Measurements from ENCODE around the gene TMPRSS7. TPM values are rescaled to one million over a fixed set of nuclear protein-coding genes. Genes with fewer than 3 reads are reported as not detected.

The TMPRSS7 gene
- total RNA-seq, 4 donors from 2014 or later = not detected

- TF ChIP-seq, protein P1, sequence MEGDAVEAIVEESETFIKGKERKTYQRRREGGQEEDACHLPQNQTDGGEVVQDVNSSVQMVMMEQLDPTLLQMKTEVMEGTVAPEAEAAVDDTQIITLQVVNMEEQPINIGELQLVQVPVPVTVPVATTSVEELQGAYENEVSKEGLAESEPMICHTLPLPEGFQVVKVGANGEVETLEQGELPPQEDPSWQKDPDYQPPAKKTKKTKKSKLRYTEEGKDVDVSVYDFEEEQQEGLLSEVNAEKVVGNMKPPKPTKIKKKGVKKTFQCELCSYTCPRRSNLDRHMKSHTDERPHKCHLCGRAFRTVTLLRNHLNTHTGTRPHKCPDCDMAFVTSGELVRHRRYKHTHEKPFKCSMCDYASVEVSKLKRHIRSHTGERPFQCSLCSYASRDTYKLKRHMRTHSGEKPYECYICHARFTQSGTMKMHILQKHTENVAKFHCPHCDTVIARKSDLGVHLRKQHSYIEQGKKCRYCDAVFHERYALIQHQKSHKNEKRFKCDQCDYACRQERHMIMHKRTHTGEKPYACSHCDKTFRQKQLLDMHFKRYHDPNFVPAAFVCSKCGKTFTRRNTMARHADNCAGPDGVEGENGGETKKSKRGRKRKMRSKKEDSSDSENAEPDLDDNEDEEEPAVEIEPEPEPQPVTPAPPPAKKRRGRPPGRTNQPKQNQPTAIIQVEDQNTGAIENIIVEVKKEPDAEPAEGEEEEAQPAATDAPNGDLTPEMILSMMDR (IDR thresholded peaks at IDR 0.05) = no peak
- TF ChIP-seq POLR2A (IDR thresholded peaks at IDR 0.05) (no peak), POLR2AphosphoS5 (IDR thresholded peaks at IDR 0.05) (no peak), EP300 (IDR thresholded peaks at IDR 0.05) (no peak)
- no peak for ATAC-seq
- 71 to 74% methylated on average over 2 to 4 of the region's 4 CpGs for WGBS, 2 donors (ENCODE audit: low coverage in 1 of 2)
Measured at GRCh38 chr3:112005091-112005672, 29.4 kb upstream of the TMPRSS7 start.

DNA sequence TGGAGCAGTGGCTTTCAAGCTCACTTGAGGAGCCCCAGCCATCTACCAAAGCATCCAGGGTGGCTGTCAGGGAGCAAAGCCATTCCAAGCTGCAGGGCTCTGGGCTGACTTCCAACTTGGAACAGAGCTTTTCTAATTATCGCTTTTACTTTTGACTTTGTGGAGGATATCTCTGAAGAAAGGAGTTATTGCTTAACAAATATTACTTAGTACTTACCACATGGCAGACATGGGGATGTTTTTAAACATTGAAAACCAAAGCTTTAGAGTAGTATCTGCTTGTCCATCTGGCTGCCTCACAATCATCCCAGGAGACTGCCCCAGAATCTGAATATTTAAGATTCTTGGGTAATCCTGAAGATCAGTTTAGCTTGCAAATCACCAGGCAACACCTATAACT is 26.9 kb upstream of the TMPRSS7 start:
- WGBS, 2 donors (ENCODE audit: low coverage in 1 of 2) = 7 to 17% methylated on average over 1 of the region's 1 CpG
- ATAC-seq = peak; percentile 42
- Histone ChIP-seq H3K4me1 (no peaks in the 10 kb centered on the region), H3K27ac (no peak overlapping the region), H3K4me3 (no peak overlapping the region), H3K9me3 (no peaks in the 10 kb centered on the region), H3K36me3 (no peaks in the 10 kb centered on the region), H3K27me3 (no peaks in the 10 kb centered on the region)
- TF ChIP-seq EP300 (IDR thresholded peaks at IDR 0.05) = no peak
- TF ChIP-seq, protein P1 (IDR thresholded peaks at IDR 0.05) = no peak
- no peak for TF ChIP-seq POLR2AphosphoS5 (IDR thresholded peaks at IDR 0.05)
- no peak for TF ChIP-seq POLR2A (IDR thresholded peaks at IDR 0.05)

More at GRCh38 chr3:112005091-112005672, 29.4 kb upstream of the TMPRSS7 start:
- Histone ChIP-seq H3K27me3 (peaks cover 5% of the 10 kb centered on the region), H3K9me3 (no peaks in the 10 kb centered on the region), H3K4me3 (no peak overlapping the region), H3K27ac (no peak overlapping the region), H3K4me1 (no peaks in the 10 kb centered on the region), H3K36me3 (no peaks in the 10 kb centered on the region)

- TF ChIP-seq EP300 (IDR thresholded peaks at IDR 0.05) (no peak), POLR2A (IDR thresholded peaks at IDR 0.05) (no peak), POLR2AphosphoS5 (IDR thresholded peaks at IDR 0.05) (no peak)
- TF ChIP-seq, protein P1 (IDR thresholded peaks at IDR 0.05) = no peak
- H3K36me3 ChIP-seq = no peaks in the 10 kb centered on the region
- H3K27ac ChIP-seq = no peak overlapping the region
- no peak overlapping the region for H3K4me3 ChIP-seq
- 85 to 96% methylated on average over 2 of the region's 2 CpGs for WGBS, 2 donors (ENCODE audit: low coverage in 1 of 2)
- no peaks in the 10 kb centered on the region for H3K9me3 ChIP-seq
- no peak for ATAC-seq
- peaks cover 0 to 10% (median 0%) of the 10 kb centered on the region in 3 donors for H3K4me1 ChIP-seq
- H3K27me3 ChIP-seq = no peaks in the 10 kb centered on the region
Measured at GRCh38 chr3:112009670-112010069, 24.9 kb upstream of the TMPRSS7 start.

DNA sequence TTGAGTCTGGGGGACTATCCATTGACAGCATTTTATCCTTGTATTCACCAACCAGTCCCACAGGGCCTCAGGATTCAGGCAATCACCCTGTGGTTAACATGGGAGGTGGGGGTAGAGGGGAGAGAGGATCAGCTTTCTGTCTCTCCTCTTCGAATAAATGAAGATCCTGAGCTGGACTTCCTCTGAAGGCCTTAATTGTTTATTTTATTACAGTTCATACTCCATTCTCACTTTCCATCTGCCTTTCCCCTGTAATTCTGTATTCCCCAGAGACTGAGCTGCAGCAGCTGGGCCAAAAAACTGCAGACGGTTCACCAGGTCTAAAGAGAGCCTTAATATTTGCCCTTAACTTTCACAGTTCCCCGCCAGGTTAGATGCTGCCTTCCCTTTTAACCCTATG is 23.9 kb upstream of the TMPRSS7 start:
- Histone ChIP-seq H3K27me3 (no peaks in the 10 kb centered on the region), H3K4me1 (peaks cover 0 to 10% (median 0%) of the 10 kb centered on the region in 3 donors), H3K36me3 (no peaks in the 10 kb centered on the region), H3K27ac (no peak overlapping the region), H3K4me3 (no peak overlapping the region), H3K9me3 (no peaks in the 10 kb centered on the region)
- WGBS, 2 donors (ENCODE audit: low coverage in 1 of 2) = 54 to 55% methylated on average over 2 to 3 of the region's 3 CpGs
- ATAC-seq = no peak
- TF ChIP-seq EP300 (IDR thresholded peaks at IDR 0.05) = no peak
- TF ChIP-seq POLR2AphosphoS5 (IDR thresholded peaks at IDR 0.05) = no peak
- TF ChIP-seq, protein P1 (IDR thresholded peaks at IDR 0.05) = no peak
- no peak for TF ChIP-seq POLR2A (IDR thresholded peaks at IDR 0.05)

DNA sequence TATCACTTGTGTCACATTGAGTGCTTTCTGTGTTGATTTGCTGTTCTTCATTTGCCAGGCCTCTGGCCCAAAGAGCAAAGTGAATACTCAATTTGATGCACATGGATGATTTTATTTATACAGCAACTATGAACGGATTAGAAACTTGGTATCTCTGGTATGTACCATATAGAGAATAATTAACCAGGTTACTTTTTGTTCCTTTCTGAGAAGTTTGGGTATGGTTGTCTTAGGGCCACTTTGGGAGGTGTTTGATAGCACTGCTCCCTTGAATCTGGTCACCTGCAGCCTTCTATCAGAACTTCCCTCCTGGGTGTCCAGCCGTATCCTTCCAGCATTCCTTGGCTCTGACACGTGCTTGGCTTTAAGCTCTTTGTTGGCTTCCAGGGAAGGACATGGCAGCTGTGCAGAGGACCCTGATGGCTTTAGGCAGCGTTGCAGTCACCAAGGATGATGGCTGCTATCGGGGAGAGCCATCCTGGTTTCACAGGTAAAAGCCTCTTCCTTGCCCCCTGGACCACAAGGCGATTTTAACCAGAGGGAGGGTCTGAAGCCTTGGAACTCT is 23.1 kb upstream of the TMPRSS7 start:
- ATAC-seq = no peak
- Histone ChIP-seq H3K27ac (no peak overlapping the region), H3K27me3 (no peaks in the 10 kb centered on the region), H3K4me1 (peaks cover 0 to 10% (median 0%) of the 10 kb centered on the region in 3 donors), H3K4me3 (no peak overlapping the region), H3K9me3 (no peaks in the 10 kb centered on the region), H3K36me3 (no peaks in the 10 kb centered on the region)
- TF ChIP-seq POLR2A (IDR thresholded peaks at IDR 0.05) = no peak
- TF ChIP-seq, protein P1 (IDR thresholded peaks at IDR 0.05) = no peak
- no peak for TF ChIP-seq POLR2AphosphoS5 (IDR thresholded peaks at IDR 0.05)
- no peak for TF ChIP-seq EP300 (IDR thresholded peaks at IDR 0.05)
- WGBS, 2 donors (ENCODE audit: low coverage in 1 of 2) = 62 to 79% methylated on average over 3 of the region's 6 CpGs
